Stimulated activated CD4-positive, alpha-beta T cell treated with anti-CD3 and anti-CD28 coated beads, Interleukin-2, amount 100 ng/mL, for 48 hours (primary cell): ENCODE data around the gene NLRP5.
A peak's percentile ranks its signal among the peaks of the same experiment; 100 is the strongest.
"Not testable (repeated sequence)": the region's sequence is repeated elsewhere in the genome, so short reads cannot be mapped to it uniquely, and the experiment has no call there.

Experiments used
- DNase-seq, 2 donors: peaks; one replicate each; pipeline ENCODE4 v3.0.0-alpha.2; 2020

NLRP5 gene

DNA sequence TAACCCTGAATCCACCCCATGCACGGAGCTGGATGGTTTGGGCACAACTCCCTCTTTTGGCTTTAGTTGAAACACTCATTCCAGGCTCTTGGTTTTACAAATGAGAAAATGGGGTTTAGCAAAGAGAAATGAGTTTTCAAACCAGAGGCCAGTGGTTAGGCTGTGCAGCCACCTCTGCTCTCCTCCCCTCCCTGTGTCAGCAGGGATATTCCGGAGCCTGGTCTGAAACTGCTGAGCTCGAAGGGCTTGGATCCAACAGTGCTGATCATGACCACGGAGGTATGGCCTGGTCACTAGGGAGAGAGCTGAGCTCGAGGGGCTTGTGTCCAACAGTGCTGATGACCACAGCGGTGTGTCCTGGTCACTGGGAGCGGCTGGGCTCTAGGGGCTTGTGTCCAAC lies 93.0 kb downstream of the NLRP5 start:
- DNase-seq: no peak

- DNase-seq: peak; percentile 70 to 76
These were observed 94.3 kb downstream of the NLRP5 start for GRCh38 chr19:56080669-56081401.

DNA sequence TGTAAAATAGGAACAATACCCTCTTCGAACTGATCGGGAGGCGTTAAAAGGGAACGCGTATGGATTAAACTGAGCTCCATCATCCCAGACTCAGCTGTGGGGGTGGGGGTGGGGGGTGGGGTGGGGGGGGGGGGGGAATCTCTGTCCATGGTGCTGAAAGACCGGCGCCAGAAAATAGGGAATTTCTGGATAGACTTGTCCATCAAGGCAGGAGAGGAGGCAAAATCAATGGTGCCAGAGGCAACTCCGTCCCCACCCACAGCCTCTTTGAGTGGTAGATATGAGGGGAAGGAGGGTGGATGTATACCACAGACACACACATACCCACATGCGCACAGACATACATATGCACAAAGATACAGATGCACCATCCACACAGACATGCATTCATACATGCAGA lies 97.1 kb downstream of the NLRP5 start:
- no peak for DNase-seq

DNA sequence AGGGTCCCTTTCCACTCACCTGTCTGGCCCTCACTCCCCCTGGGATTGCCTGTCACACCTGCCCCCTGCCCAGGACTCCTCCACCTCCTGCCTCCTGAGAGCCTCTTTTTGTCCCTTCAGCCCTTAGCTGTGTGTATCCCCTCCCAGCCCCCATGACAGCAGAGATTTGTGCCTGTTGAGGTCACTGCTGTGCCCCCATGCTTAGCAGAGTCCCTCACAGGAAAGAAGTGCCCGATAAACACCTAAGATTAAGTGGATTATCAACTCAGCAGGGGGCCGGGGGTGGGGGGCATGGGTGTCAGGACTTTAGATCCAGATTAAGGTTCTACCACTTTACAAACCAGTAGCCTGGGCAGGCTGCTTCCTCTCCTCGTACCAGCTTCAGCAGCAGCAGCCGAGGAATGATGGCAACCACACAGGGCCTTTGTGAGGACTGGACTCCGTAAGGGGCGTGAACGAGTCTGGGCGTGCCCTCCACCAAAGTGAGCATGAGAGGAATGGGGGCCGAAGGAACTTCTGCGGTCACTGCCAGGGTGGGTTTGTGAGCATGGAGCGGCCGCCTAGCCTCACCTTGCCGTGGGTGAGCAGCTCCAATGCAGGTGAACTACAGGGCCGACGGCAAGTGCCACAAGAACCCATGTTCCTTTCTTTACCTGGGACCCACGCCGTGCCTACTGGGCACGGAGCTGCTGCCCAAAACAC lies 98.4 kb downstream of the NLRP5 start:
- no peak for DNase-seq

- DNase-seq: no peak
These were observed 99.1 kb downstream of the NLRP5 start for GRCh38 chr19:56085571-56086275.

DNA sequence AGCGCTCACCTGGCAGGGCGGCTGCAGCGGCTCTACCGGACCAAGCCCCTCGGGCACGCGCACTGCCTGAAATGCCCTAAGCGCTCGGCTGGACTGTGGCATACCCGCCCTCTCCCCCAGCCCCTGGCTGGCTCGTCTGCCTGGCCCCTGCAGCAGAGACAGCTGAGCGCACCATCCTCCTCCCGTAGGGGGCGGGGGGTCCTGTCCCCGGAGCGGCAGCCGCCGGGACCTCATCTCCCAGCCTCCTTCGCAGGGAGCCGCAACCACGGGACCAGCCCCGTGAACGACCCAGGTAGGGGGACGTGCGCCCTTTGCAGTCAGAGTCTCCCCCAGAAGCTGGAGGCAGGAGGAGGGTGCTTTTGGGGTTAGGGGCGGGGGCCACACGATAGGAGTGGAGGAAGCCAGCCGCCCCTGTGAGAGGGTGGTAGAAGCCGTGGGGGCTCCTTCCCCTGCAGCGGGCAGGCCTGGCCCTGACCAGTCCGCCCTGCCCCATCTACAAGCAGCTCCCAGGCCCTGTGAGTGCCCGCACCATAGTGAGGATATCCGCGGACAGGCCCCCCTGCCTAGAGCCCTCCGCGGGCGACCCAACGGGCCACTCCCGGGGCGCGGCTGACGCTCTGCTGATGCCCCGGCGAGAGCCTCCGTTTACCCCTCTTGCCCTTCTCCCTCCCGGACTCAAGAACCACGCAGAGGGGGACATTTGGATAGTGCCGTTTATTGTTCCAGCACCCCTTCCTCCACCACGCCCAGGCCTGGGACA lies 100.3 kb downstream of the NLRP5 start:
- DNase-seq: no peak

GRCh38 chr19:56087647-56088496 lies 101.3 kb downstream of the NLRP5 start:
- DNase-seq: no peak

GRCh38 chr19:56088497-56089215 lies 102.1 kb downstream of the NLRP5 start:
- DNase-seq: no peak

DNA sequence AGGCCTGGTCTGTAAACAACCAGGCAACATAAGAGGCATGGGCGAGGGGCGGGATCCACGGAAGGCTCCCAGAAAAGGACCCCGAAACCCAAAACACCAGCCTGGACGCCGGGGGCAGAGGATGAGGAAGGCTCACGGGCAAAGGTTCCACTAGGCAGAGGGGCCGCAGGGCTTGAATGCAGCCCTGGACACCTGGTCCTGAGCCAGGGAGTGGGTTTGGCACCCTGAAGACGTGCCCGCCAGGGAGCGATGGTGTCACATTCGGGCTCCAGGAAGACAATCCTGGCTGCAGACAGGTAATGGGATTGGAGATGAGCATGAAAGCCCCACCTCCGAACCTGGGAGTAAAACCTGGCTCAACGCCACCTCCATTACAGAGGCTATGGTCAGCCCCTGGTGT lies 102.8 kb downstream of the NLRP5 start:
- no peak for DNase-seq

DNA sequence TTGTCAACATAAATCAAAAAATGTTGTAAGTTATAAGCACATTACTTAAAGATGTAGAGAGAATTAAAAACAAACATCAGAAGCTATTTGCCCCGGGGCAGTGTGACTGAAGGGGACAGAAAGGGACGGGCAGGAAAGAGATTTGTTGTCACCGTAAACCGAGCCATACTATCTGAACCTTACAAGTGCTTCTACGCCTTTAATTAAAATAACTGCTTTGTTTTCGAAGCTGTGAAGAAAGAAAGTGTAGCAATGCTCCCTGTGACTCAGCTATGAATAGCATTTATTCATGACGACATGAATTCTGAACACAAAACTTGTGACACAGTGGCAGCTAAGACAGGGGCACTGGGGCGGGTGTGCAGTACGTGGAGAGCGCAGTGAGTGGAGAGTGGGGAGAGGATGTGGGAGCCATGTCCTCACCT lies 104.5 kb downstream of the NLRP5 start:
- DNase-seq: no peak

GRCh38 chr19:56091751-56092546 lies 105.4 kb downstream of the NLRP5 start:
- no peak for DNase-seq

DNA sequence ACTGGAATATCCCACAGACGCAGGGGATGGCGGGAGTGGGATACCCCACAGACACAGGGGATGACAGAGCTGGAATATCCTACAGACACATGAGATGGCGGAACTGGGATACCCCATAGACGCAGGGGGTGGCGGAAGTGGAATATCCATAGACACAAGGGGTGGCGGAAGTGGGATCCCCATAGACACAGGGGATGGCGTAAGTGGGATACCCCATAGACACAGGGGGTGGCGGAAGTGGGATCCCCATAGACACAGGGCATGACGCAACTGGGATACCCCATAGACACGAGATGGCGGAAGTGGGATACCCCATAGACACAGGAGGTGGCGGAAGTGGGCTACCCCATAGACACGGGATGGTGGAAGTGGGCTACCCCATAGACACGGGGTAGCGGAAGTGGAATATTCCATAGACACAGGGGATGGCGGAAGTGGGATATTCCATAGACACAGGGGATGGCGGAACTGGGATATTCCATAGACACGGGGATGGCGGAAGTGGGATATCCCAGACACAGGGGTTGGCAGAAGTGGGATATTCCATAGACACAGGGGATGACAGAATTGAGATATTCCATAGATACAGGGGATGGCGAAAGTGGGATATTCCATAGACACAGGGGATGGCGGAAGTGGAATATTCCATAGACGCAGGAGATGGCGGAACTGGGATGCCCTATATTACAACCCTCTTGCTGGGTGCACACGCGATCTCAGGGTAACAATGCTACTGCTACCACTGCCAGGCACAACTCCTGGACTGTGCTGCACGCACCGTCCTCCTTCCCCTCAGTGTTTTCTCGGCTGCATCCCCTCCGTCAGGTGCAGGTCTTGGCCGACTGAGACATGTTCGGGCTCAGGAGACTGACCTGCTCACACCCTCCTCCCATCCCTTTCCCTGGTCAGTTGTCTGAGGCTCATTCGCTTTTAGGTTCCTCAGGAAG lies 106.4 kb downstream of the NLRP5 start:
- DNase-seq: no peak

DNA sequence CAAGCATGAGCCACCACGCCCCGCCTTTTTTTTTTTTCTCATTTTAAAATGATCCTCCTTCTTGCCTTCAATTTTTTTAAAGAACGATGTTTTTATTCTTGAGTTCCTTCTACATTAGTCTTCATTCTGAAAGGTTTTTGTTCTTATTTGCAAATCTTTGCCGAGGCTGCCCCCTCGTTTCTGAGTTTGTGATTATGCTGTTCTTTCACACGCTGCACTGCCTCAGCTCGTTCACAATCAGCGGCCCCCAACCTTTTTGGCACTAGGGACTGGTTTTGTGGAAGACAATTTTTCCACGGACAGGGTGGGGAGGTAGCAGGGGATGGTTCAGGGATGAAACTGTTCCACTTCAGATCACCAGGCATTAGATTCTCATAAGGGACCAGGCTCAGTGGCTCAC lies 107.9 kb downstream of the NLRP5 start:
- no peak for DNase-seq

DNA sequence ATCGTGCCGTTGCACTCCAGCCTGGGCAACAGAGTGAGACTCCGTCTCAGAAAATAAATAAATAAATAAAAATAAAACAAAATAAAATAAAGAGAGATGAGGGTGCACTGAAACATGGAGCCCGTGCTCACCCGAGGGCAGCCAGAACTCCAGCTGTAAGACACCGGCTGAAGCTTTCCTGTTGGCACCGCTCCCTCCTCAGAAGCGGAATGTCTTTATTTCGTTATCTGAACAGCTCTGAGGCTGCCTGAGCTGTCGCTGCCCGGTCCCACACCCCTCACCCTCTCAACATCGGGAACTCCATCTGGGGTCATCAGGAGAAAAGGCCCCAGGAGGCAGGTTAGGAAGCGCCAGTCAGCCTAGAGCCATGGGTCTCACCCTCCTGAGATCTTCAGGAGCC lies 110.1 kb downstream of the NLRP5 start:
- no peak for DNase-seq

- no peak for DNase-seq
These were observed 110.7 kb downstream of the NLRP5 start for GRCh38 chr19:56097306-56097705.

DNA sequence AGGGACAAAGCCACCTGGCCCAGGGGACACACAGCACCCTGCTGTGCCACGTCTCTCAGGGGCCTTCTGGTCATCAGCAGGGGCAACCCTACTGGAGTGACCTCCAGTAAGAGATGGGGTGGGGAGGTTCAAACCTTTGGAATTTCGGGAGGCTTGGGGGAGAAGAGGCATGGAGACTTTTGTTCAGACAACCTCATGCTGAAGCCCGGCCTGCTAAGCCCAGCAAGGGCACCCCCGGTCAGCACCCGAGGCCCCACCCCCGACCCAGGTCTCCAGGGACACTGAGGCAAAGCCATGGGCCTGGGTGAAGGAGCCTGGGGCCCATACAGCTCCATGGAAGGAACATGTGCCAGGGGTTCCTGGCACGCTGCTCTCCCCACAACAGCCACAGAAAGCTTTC lies 111.2 kb downstream of the NLRP5 start:
- no peak for DNase-seq

DNA sequence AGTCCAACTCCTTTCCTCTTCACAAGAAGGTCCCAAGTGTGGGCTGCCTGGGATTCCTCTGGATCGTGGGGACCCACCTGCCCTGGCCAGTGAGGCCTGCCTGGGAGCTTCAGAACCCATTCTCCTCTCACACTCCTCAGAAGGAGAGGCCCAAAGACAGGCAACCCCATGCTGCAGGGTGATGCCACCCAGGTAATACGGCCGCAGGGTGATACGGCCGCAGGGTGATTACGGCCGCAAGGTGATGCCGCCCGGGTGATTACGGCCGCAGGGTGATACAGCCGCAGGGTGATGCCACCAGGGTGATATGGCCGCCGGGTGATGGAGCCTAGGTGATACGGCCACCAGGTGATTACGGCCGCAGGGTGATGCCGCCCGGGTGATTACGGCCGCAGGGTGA lies 111.7 kb downstream of the NLRP5 start:
- not testable (repeated sequence) for DNase-seq

- DNase-seq: no peak
These were observed 112.4 kb downstream of the NLRP5 start for GRCh38 chr19:56098731-56099568.
